CD4-positive, alpha-beta T cell treated with Interleukin-6 for 4 hours (primary cell): ENCODE measurements around the gene CAMTA1.

Source experiments
- DNase-seq: peaks from one replicate; pipeline ENCODE4 v3.0.0-alpha.2; 2020; ENCODE audit warnings: mixed read lengths

The CAMTA1 gene

DNA sequence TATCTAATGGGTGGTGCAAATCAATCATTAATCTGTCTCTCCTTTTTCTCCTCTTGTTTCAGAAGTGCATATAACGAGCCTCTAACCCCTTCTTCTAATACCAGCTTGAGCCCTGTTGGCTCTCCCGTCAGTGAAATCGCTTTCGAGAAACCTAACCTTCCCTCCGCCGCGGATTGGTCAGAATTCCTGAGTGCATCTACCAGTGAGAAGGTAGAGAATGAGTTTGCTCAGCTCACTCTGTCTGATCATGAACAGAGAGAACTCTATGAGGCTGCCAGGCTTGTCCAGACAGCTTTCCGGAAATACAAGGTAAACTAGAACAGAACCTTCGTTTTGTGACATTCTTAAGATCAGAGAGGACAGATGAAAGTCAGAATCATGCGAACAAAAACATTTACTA lies 960.5 kb downstream of the CAMTA1 start:
- no peak for DNase-seq

- DNase-seq = peak; percentile 3
Observed at GRCh38 chr1:7747605-7748004, 962.4 kb downstream of the CAMTA1 start.

- DNase-seq = no peak
Observed at GRCh38 chr1:7749126-7749525, 963.9 kb downstream of the CAMTA1 start.

DNA sequence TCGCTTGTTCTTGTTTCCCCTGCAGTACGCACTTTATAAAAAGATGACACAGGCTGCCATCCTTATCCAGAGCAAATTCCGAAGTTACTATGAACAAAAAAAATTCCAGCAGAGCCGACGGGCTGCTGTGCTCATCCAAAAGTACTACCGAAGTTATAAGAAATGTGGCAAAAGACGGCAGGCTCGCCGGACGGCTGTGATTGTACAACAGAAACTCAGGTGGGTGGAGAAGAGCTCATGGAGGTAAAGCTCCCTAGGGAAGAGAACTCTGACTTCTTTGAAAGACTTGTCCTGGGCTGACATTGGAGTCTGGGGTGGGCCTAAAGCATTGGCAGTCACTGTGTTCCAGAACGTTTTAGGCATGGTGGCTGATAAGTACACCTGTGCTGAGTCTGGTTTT lies 965.9 kb downstream of the CAMTA1 start:
- no peak for DNase-seq

- DNase-seq = peak; percentile 68
Observed at GRCh38 chr1:7752512-7753417, 967.5 kb downstream of the CAMTA1 start.

- DNase-seq = no peak
Observed at GRCh38 chr1:7753641-7754040, 968.4 kb downstream of the CAMTA1 start.

GRCh38 chr1:7754234-7754633 lies 969.0 kb downstream of the CAMTA1 start:
- DNase-seq = no peak

- no peak for DNase-seq
Observed at GRCh38 chr1:7755448-7755847, 970.2 kb downstream of the CAMTA1 start.

GRCh38 chr1:7760245-7760644 lies 975.0 kb downstream of the CAMTA1 start:
- no peak for DNase-seq

DNA sequence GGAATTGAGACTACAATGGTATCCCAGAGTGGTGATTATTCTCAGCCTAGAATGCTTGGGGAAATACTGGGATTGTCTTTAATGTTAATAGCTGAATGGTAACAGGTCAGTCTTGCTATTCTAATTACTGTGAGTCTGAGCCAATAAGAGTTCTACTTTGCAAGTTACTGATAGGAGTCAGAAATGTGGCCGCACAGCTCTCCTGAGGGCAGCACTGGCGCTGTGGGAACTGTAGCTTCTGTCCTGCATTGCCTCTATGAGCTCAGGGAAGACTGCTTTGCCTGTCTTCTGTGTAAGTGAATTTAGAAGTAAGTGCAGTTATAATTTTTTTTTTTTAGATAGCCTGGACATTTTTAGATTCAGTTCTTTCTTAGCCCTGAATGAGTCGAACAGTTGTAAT lies 975.8 kb downstream of the CAMTA1 start:
- DNase-seq = no peak

DNA sequence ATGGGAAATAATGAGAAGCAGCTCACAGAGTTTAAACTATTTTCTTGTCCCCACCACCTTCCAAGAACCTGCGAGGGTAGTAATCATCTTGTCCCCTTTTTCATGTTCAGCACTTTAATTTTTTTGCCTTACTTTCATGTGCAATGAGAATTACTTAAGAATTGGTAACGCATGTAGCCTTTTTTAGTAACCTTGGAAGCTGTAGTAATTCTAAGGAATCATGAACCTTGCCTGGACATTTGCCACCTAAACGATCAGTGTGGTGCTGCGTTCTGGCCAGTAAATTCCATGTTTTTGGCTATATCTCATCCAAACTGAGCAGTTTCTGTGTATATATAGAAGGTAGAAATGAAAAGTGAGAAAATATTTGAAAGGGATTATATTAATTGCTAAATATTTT lies 981.9 kb downstream of the CAMTA1 start:
- no peak for DNase-seq

- no peak for DNase-seq
Observed at GRCh38 chr1:7768583-7768982, 983.3 kb downstream of the CAMTA1 start.

DNA sequence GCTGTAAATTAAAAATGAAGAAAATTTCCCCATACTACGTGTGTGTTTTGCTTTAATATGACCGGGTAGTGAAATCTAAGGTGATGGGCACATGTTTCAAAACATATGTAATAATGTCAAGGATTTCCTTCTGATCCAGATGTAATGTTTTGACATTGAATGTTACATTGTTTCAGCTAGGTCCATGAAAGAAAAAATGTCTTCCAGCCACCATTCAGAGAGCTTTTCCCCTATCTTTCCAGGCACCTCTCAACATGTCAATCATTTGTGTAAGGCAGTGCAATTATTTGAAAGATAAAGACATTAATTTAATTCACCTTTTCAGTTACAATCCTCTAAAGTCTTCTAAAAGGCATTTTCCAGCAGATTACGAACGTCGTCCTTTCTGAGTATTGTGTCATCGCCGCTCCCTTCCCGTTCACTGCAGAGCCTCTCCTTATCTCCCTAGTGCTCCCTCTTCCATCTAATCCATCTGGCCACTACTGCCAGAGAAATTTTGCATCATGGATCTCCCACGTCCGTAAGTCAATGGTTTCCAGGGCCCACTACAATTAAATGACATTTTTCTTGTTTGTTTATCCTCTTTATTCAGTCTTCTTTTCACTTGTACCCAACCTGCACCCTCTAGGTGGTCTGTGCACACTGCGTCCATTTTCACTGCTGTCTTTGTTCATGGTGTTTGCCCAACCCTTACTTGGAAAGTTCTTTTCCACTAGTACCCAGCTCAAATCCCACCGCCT lies 984.6 kb downstream of the CAMTA1 start:
- no peak for DNase-seq

DNA sequence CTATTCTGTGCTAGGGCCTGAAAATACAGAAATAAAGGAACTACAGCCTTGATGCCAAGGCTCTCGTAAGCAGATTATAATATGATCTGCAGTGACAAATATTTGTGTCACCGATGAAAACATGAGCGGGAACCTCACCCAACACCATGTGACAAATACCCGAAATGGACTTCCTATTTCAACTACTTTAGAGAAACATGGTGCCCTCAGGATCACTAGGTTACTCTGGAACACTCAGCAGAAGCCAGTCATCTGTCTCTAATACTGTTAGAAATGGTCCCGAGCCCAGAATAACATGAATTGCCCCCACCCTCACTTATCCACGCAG lies 985.4 kb downstream of the CAMTA1 start:
- no peak for DNase-seq

DNA sequence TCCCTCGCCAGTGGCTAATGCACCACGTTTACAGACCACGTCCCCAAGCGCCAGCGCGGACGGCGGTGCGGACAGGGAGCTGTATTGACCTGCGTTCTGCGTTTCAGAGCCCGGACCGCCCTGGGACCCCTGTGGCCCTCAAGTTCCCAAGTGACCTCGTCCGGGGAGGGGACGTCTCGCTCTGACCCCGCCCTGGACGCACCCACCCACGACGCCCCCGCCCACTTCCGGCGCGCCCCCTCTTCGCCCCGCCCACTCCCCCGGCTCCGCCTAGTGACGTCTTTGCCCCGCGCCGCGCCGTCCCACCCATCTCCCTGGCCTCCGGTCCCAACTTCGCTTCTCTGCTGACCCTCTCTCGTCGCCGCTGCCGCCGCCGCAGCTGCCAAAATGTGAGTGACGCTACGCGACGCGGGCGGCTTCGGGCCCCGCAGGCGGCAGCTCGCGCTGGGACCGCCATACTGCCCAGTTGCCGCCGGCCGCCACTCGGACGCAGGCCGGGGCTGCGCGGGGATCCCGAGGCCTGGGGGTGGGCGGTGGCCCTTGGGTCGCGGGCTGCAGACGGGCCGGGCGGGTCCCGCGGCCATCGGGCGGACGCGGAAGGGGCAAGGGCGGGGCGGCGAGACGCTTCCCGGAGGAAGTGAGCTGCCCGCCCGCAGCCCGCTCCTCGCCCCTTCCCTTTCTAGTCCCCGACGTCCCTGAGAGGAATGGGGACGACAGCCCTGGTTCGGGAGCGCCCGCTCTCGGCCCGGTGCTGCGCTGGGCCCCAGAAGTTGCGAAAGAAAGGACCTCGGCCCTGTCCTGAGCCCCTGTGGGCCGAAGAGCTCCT lies 986.0 kb downstream of the CAMTA1 start, which contains the start of gene VAMP3:
Gene VAMP3, plus strand, starts transcription at position 300 of the 826 bp plus-strand sequence. Its CDS starts 88 bp downstream, at position 388.
- DNase-seq = peak; percentile 83

GRCh38 chr1:7771823-7772299 lies 986.6 kb downstream of the CAMTA1 start:
- DNase-seq = no peak

- no peak for DNase-seq
Observed at GRCh38 chr1:7777591-7777990, 992.3 kb downstream of the CAMTA1 start.

- no peak for DNase-seq
Observed at GRCh38 chr1:7778133-7778628, 992.9 kb downstream of the CAMTA1 start.

DNA sequence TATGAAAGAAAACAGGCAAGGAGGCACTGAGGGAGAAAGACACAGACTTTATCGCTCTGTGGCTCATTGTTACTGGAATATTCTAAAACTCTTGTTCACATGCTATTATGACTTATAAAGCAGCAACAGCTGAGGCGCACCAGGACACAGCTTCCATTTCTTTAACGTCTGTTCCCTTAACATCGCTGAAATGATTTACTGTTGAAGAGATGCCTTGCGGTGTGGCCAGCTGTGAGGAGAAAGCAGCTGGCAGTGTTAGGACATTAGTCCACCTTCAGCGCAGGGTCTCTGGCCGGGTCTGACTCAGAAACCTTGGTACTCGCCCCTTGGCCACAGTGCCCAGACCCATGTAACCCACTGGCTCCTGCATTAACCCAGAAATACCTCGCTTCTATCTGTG lies 995.7 kb downstream of the CAMTA1 start:
- no peak for DNase-seq

- no peak for DNase-seq
Observed at GRCh38 chr1:7781501-7781900, 996.2 kb downstream of the CAMTA1 start.

GRCh38 chr1:7781923-7782495 lies 996.8 kb downstream of the CAMTA1 start:
- peak; percentile 48 for DNase-seq

GRCh38 chr1:7783178-7783711 lies 998.0 kb downstream of the CAMTA1 start:
- DNase-seq = no peak
